Mesendoderm (in vitro differentiated cells): Measurements from ENCODE around the gene APPL2.

Source experiments
- DNase-seq: peaks from one replicate; pipeline ENCODE4 v3.0.0; 2013
- H2AK5ac ChIP-seq: 2 replicates; pipeline ENCODE4 v1.6.1; 2013; ENCODE audit warnings: low read length, inconsistent platforms
- H2BK120ac ChIP-seq: 2 replicates; pipeline ENCODE4 v1.6.1; 2013; ENCODE audit warnings: low read depth, mild to moderate bottlenecking, low read length, moderate library complexity, mixed read lengths
- H2BK15ac ChIP-seq: replicated peaks from 2 replicates; pipeline ENCODE4 v1.6.1; 2013; ENCODE audit warnings: low read depth, mild to moderate bottlenecking, moderate library complexity
- H2BK5ac ChIP-seq: 2 replicates; pipeline ENCODE4 v1.6.1; 2013; ENCODE audit warnings: low read length, inconsistent platforms
- H3K18ac ChIP-seq: 2 replicates; pipeline ENCODE4 v1.6.1; 2013; ENCODE audit warnings: mild to moderate bottlenecking, low read length, mixed read lengths
- H3K23ac ChIP-seq: one replicate; pipeline ENCODE4 v1.6.1; 2013; ENCODE audit warnings: low read length
- H3K27ac ChIP-seq: 2 replicates; pipeline ENCODE4 v1.5.1; 2013; ENCODE audit warnings: low read depth, mild to moderate bottlenecking, inconsistent platforms, low read length, moderate library complexity
- H3K27me3 ChIP-seq: 2 replicates; pipeline ENCODE4 v1.6.1; 2013; ENCODE audit warnings: low read length, control low read depth, mild to moderate bottlenecking, inconsistent platforms; ENCODE audit not compliant: insufficient read depth, poor library complexity
- H3K36me3 ChIP-seq: 2 replicates; pipeline ENCODE4 v1.6.1; 2013; ENCODE audit warnings: low read length, inconsistent platforms; ENCODE audit not compliant: control insufficient read depth, insufficient read depth
- H3K4ac ChIP-seq: one replicate; pipeline ENCODE4 v1.6.1; 2013; ENCODE audit warnings: low read depth, mild to moderate bottlenecking, low read length, moderate library complexity
- H3K4me1 ChIP-seq: 2 replicates; pipeline ENCODE4 v1.6.1; 2013; ENCODE audit warnings: low read depth, low read length, inconsistent platforms; ENCODE audit not compliant: control insufficient read depth
- H3K4me2 ChIP-seq: 2 replicates; pipeline ENCODE4 v1.6.1; 2013; ENCODE audit warnings: low read length
- H3K4me3 ChIP-seq: 2 replicates; pipeline ENCODE4 v1.5.1; 2013; ENCODE audit warnings: mild to moderate bottlenecking, low read length
- H3K56ac ChIP-seq: one replicate; pipeline ENCODE4 v1.6.1; 2013; ENCODE audit warnings: low read length
- H3K79me1 ChIP-seq: 2 replicates; pipeline ENCODE4 v1.6.1; 2013; ENCODE audit warnings: low read length, inconsistent platforms
- H3K79me2 ChIP-seq: 2 replicates; pipeline ENCODE4 v1.6.1; 2013; ENCODE audit warnings: mild to moderate bottlenecking, low read length; ENCODE audit not compliant: control insufficient read depth, insufficient read depth
- H3K9ac ChIP-seq: 2 replicates; pipeline ENCODE4 v1.6.1; 2013; ENCODE audit warnings: low read length, inconsistent platforms
- H4K5ac ChIP-seq: one replicate; pipeline ENCODE4 v1.6.1; 2013; ENCODE audit warnings: low read length
- H4K8ac ChIP-seq: one replicate; pipeline ENCODE4 v1.6.1; 2013; ENCODE audit warnings: low read depth, mild to moderate bottlenecking, control low read depth, low read length, moderate library complexity
- WGBS: extraction: QIAGEN DNeasy Blood & Tissue Kit; methylation state at CpG from one replicate; pipeline ENCODE4 v1.1.7; 2013; ENCODE audit warnings: low lambda C conversion rate, missing lambda C conversion rate; ENCODE audit not compliant: insufficient coverage; ENCODE audit errors: extremely low coverage; 5-methylcytosine and 5-hydroxymethylcytosine counted together

Gene APPL2

GRCh38 chr12:105205322-105206048, 30.5 kb downstream of the APPL2 start:
- H3K79me2 ChIP-seq: no peaks in the 10 kb centered on the region
- no peaks in the 10 kb centered on the region for H3K4me1 ChIP-seq
- H3K56ac ChIP-seq: no peak overlapping the region
- H4K5ac ChIP-seq: no peak overlapping the region
- no peak overlapping the region for H2BK5ac ChIP-seq
- DNase-seq: no peak
- H2AK5ac ChIP-seq: no peak overlapping the region
- H2BK120ac ChIP-seq: no peak overlapping the region
- H3K79me1 ChIP-seq: no peaks in the 10 kb centered on the region
- peaks cover 7% of the 10 kb centered on the region for H3K36me3 ChIP-seq
- H3K9ac ChIP-seq: no peak overlapping the region
- H3K4me2 ChIP-seq: no peak overlapping the region
- H3K18ac ChIP-seq: no peak overlapping the region
- H3K27me3 ChIP-seq: no peaks in the 10 kb centered on the region
- H4K8ac ChIP-seq: no peak overlapping the region
- no peak overlapping the region for H3K4me3 ChIP-seq
- no peak overlapping the region for H2BK15ac ChIP-seq
- H3K23ac ChIP-seq: no peak overlapping the region
- H3K27ac ChIP-seq: no peak overlapping the region
- no peak overlapping the region for H3K4ac ChIP-seq
- WGBS: no CpG with 5 or more reads among the region's 10 CpGs

GRCh38 chr12:105204916-105205315, 31.1 kb downstream of the APPL2 start:
- H3K27ac ChIP-seq: no peak overlapping the region
- no peak overlapping the region for H3K56ac ChIP-seq
- no CpG with 5 or more reads among the region's 6 CpGs for WGBS

GRCh38 chr12:105204127-105204526, 31.8 kb downstream of the APPL2 start:
- Histone ChIP-seq H4K8ac (no peak overlapping the region), H3K4me1 (no peaks in the 10 kb centered on the region), H3K4me3 (no peak overlapping the region), H2BK120ac (no peak overlapping the region), H3K56ac (no peak overlapping the region), H3K4me2 (no peak overlapping the region), H3K23ac (no peak overlapping the region), H3K27ac (no peak overlapping the region), H3K79me1 (no peaks in the 10 kb centered on the region), H2BK15ac (no peak overlapping the region), H3K79me2 (no peaks in the 10 kb centered on the region), H2BK5ac (no peak overlapping the region), H3K18ac (no peak overlapping the region), H2AK5ac (no peak overlapping the region), H4K5ac (no peak overlapping the region), H3K9ac (no peak overlapping the region), H3K27me3 (no peaks in the 10 kb centered on the region), H3K4ac (no peak overlapping the region), H3K36me3 (peaks cover 7% of the 10 kb centered on the region)
- no CpG with 5 or more reads among the region's 8 CpGs for WGBS
- no peak for DNase-seq

More at GRCh38 chr12:105204916-105205315, 31.1 kb downstream of the APPL2 start:
- H3K18ac ChIP-seq: no peak overlapping the region
- no peak overlapping the region for H2BK120ac ChIP-seq
- H3K36me3 ChIP-seq: peaks cover 7% of the 10 kb centered on the region
- H3K4me3 ChIP-seq: no peak overlapping the region
- no peak overlapping the region for H3K23ac ChIP-seq
- no peaks in the 10 kb centered on the region for H3K4me1 ChIP-seq
- no peaks in the 10 kb centered on the region for H3K27me3 ChIP-seq
- no peak overlapping the region for H2BK5ac ChIP-seq
- H3K9ac ChIP-seq: no peak overlapping the region
- H2AK5ac ChIP-seq: no peak overlapping the region
- H3K4ac ChIP-seq: no peak overlapping the region
- H3K4me2 ChIP-seq: no peak overlapping the region
- H3K79me1 ChIP-seq: no peaks in the 10 kb centered on the region
- no peak overlapping the region for H4K5ac ChIP-seq
- H4K8ac ChIP-seq: no peak overlapping the region
- no peak overlapping the region for H2BK15ac ChIP-seq
- no peaks in the 10 kb centered on the region for H3K79me2 ChIP-seq
- no peak for DNase-seq

- Histone ChIP-seq H4K5ac (no peak overlapping the region), H3K79me1 (no peaks in the 10 kb centered on the region), H2BK120ac (no peak overlapping the region), H2BK15ac (no peak overlapping the region), H2AK5ac (no peak overlapping the region), H4K8ac (no peak overlapping the region), H3K18ac (no peak overlapping the region), H3K4me2 (no peak overlapping the region), H3K9ac (no peak overlapping the region), H3K4me1 (no peaks in the 10 kb centered on the region), H3K23ac (no peak overlapping the region), H3K56ac (no peak overlapping the region), H3K4ac (no peak overlapping the region), H3K79me2 (no peaks in the 10 kb centered on the region), H3K36me3 (peaks cover 7% of the 10 kb centered on the region), H3K27me3 (no peaks in the 10 kb centered on the region), H2BK5ac (no peak overlapping the region), H3K27ac (no peak overlapping the region), H3K4me3 (no peak overlapping the region)
- no CpG with 5 or more reads among the region's 6 CpGs for WGBS
- DNase-seq: no peak
Measured at GRCh38 chr12:105202202-105202601, 33.8 kb downstream of the APPL2 start.

- Histone ChIP-seq H2AK5ac (no peak overlapping the region), H3K36me3 (peaks cover 4% of the 10 kb centered on the region), H3K79me1 (no peaks in the 10 kb centered on the region), H2BK5ac (no peak overlapping the region), H4K8ac (no peak overlapping the region), H2BK15ac (no peak overlapping the region), H3K56ac (no peak overlapping the region), H3K4ac (no peak overlapping the region), H2BK120ac (no peak overlapping the region), H3K23ac (no peak overlapping the region), H3K9ac (no peak overlapping the region), H3K79me2 (no peaks in the 10 kb centered on the region), H3K4me2 (no peak overlapping the region), H3K27me3 (no peaks in the 10 kb centered on the region), H3K4me1 (no peaks in the 10 kb centered on the region), H4K5ac (no peak overlapping the region), H3K18ac (no peak overlapping the region), H3K27ac (no peak overlapping the region), H3K4me3 (no peak overlapping the region)
- DNase-seq: no peak
- no CpG with 5 or more reads among the region's 7 CpGs for WGBS
Measured at GRCh38 chr12:105201299-105201698, 34.7 kb downstream of the APPL2 start.

- no peaks in the 10 kb centered on the region for H3K79me1 ChIP-seq
- H3K4me2 ChIP-seq: no peak overlapping the region
- no peak for DNase-seq
- no peak overlapping the region for H3K23ac ChIP-seq
- no peak overlapping the region for H4K5ac ChIP-seq
- H2BK15ac ChIP-seq: no peak overlapping the region
- no peak overlapping the region for H3K4ac ChIP-seq
- H3K18ac ChIP-seq: no peak overlapping the region
- H3K4me3 ChIP-seq: no peak overlapping the region
- H3K56ac ChIP-seq: no peak overlapping the region
- H3K27me3 ChIP-seq: no peaks in the 10 kb centered on the region
- H3K27ac ChIP-seq: no peak overlapping the region
- H3K9ac ChIP-seq: no peak overlapping the region
- H3K36me3 ChIP-seq: peaks cover 4% of the 10 kb centered on the region
- H2BK5ac ChIP-seq: no peak overlapping the region
- no peak overlapping the region for H4K8ac ChIP-seq
- no peaks in the 10 kb centered on the region for H3K4me1 ChIP-seq
- no peak overlapping the region for H2AK5ac ChIP-seq
- H2BK120ac ChIP-seq: no peak overlapping the region
- H3K79me2 ChIP-seq: no peaks in the 10 kb centered on the region
- WGBS: no CpG with 5 or more reads among the region's 4 CpGs
Measured at GRCh38 chr12:105200385-105200784, 35.6 kb downstream of the APPL2 start.
